ENCODE data around the gene STIP1. TPM values are rescaled to one million over a fixed set of nuclear protein-coding genes. Genes with fewer than 3 reads are reported as not detected.

Gene STIP1
- total RNA-seq, 1 experiment from 2014 or later: 101 TPM

DNA sequence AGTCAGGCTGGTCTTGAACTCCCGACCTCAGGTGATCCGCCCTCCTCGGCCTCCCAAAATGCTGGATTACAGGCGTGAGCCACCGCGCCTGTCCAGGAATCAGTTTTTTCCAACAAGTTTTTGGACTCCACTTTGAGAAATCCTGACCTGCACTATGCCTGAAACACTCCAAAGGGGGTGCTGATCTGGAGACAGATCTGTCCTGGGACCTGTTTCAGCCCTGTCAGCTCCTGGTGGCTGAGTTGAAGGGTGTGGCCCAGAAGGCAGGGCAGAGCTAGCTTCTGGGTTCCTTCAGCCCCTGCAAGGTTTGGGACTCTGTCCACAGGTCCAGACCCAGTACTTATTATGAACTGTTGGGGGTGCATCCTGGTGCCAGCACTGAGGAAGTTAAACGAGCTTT, 45.6 kb downstream of the STIP1 start:
- H3K79me2 ChIP-seq (ENCODE audit: low read length): peaks cover 24% of the 10 kb centered on the region

DNA sequence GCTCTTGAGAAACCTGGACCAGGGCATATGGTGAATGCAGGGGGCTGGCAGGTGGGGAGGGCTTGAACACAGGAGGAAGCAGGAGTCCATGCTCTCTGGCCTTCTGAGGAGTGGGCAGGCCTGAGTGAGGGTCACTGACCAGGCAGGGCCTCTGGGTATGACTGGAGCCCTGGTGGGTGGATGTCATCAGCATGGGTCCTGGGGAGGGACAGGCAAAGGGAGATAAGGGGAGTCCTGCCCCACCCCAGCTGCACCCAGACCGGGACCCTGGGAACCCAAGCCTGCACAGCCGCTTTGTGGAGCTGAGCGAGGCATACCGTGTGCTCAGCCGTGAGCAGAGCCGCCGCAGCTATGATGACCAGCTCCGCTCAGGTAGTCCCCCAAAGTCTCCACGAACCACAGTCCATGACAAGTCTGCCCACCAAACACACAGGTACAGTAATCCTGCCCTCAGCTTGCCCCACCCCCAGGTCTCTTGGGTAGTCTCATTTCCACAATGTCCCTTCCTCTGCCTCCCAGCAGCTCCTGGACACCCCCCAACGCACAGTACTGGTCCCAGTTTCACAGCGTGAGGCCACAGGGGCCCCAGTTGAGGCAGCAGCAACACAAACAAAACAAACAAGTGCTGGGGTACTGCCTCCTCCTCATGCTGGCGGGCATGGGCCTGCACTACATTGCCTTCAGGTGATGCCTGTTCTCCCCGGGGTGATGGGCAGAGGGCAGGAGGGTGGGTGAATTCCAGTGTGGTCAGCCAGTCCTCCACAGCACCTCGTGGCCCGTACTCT, 46.4 kb downstream of the STIP1 start:
- peak overlapping the region; percentile 86 for H3K4me2 ChIP-seq (ENCODE audit: low read depth, low read length, poor library complexity, severe bottlenecking)
- peaks cover 56% of the 10 kb centered on the region for H3K4me1 ChIP-seq (ENCODE audit: low read length)

More for the DNA sequence above, 45.6 kb downstream of the STIP1 start:
- no peaks in the 10 kb centered on the region for H3K9me3 ChIP-seq (ENCODE audit: low read length)
- 0 out of 2 replicates have a peak, but pooled peaks cover 7% of the 10 kb centered on the region for H4K20me1 ChIP-seq (ENCODE audit: insufficient read depth, low read depth, low read length)
- H3K4me1 ChIP-seq (ENCODE audit: low read length): peaks cover 64% of the 10 kb centered on the region
- no peaks in the 10 kb centered on the region for H3K9me2 ChIP-seq (replicated peaks; ENCODE audit: insufficient read depth, low read length)
- peak overlapping the region; percentile 86 for H3K4me2 ChIP-seq (ENCODE audit: low read depth, low read length, poor library complexity, severe bottlenecking)
- no peak overlapping the region for H2AFZ ChIP-seq (ENCODE audit: low read length)
- peak overlapping the region; percentile 81; the same call in 1 of the 2 replicates for H3K4me3 ChIP-seq (ENCODE audit: low read length)
- peak overlapping the region; percentile 74 for H3K9ac ChIP-seq (ENCODE audit: low read length)
- no peaks in the 10 kb centered on the region for H3K27me3 ChIP-seq (ENCODE audit: low read length)
- no peak for DNase-seq
- H3K36me3 ChIP-seq (ENCODE audit: insufficient read depth, low read length): no peaks in the 10 kb centered on the region
- H3K27ac ChIP-seq (ENCODE audit: low read length): peak overlapping the region; percentile 4; the same call in 1 of the 2 replicates

DNA sequence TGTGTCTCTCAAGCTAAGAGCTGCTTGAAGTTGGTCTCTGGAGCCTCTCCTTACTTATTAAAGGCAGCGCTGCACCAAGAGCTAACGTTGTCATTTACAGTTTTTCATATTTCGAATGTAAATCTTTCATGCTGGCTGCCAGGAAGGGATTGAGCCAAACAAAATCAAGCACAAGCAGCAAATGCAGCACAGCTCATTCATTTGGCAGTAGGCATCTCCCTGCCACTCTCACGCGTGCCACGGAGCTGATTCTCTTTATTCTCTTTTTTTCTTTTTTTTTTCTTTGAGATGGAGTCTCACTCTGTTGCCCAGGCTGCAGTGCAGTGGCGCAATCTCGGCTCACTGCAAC, 47.0 kb downstream of the STIP1 start:
- Histone ChIP-seq H3K79me2 (ENCODE audit: low read length) (peaks cover 14% of the 10 kb centered on the region), H3K36me3 (ENCODE audit: insufficient read depth, low read length) (0 out of 2 replicates have a peak, but pooled peaks cover 5% of the 10 kb centered on the region), H3K27ac (ENCODE audit: low read length) (no peak overlapping the region), H3K9me2 (replicated peaks; ENCODE audit: insufficient read depth, low read length) (no peaks in the 10 kb centered on the region), H3K4me3 (ENCODE audit: low read length) (no peak overlapping the region), H4K20me1 (ENCODE audit: insufficient read depth, low read depth, low read length) (0 out of 2 replicates have a peak, but pooled peaks cover 7% of the 10 kb centered on the region), H3K9ac (ENCODE audit: low read length) (peak overlapping the region; percentile 20; the same call in 1 of the 2 replicates), H2AFZ (ENCODE audit: low read length) (no peak overlapping the region), H3K9me3 (ENCODE audit: low read length) (no peaks in the 10 kb centered on the region), H3K27me3 (ENCODE audit: low read length) (no peaks in the 10 kb centered on the region), H3K4me2 (ENCODE audit: low read depth, low read length, poor library complexity, severe bottlenecking) (peak overlapping the region; percentile 15), H3K4me1 (ENCODE audit: low read length) (peaks cover 52% of the 10 kb centered on the region)
- no peak for DNase-seq

More for the DNA sequence above, 46.4 kb downstream of the STIP1 start:
- Histone ChIP-seq H3K9ac (ENCODE audit: low read length) (peak overlapping the region; percentile 74), H3K79me2 (ENCODE audit: low read length) (peaks cover 17% of the 10 kb centered on the region), H3K36me3 (ENCODE audit: insufficient read depth, low read length) (0 out of 2 replicates have a peak, but pooled peaks cover 4% of the 10 kb centered on the region), H3K9me2 (replicated peaks; ENCODE audit: insufficient read depth, low read length) (no peaks in the 10 kb centered on the region), H3K27me3 (ENCODE audit: low read length) (no peaks in the 10 kb centered on the region), H3K27ac (ENCODE audit: low read length) (peak overlapping the region; percentile 4; the same call in 1 of the 2 replicates), H3K4me3 (ENCODE audit: low read length) (no peak overlapping the region; the same call in 1 of the 2 replicates), H3K9me3 (ENCODE audit: low read length) (no peaks in the 10 kb centered on the region), H2AFZ (ENCODE audit: low read length) (no peak overlapping the region), H4K20me1 (ENCODE audit: insufficient read depth, low read depth, low read length) (0 out of 2 replicates have a peak, but pooled peaks cover 7% of the 10 kb centered on the region)
- no peak for DNase-seq

DNA sequence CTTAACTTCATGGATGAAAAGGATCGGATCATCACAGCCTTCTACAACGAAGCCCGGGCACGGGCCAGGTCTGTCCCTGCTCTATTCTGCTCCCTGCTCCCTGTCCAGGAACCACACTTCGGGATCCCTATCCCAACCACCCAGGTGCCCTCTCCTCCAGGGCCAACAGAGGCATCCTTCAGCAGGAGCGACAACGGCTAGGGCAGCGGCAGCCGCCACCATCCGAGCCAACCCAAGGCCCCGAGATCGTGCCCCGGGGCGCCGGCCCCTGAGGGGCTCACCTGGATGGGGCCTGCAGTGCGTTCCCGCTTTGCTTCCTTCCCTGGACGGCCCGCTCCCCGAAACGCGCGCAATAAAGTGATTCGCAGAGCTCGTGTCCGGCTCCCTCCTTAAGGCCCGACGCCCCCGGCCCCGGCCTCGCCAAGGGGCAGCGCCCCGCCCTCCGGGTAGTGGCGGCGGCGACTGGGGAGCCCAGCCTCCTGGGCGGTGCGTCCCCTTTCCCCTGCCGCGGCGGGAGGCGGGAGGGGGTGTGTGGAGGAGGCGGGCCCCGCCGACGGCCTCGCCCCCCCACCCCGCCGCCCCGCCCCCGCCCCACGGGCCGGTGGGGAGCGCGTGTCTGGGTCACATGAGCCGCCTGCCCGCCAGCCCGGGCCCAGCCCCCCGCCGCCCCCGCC, 48.1 kb downstream of the STIP1 start, which contains the start of gene VEGFB:
TSS of gene VEGFB (plus strand) at position 672 of the 674 bp plus-strand sequence. CDS start 250 bp downstream, outside the sequence.
- peak within 1 kb of the TSS; percentile 91 for H3K4me3 ChIP-seq (ENCODE audit: low read length)
- peak within 1 kb of the TSS; percentile 65 for H3K27ac ChIP-seq (ENCODE audit: low read length)
- peaks cover 14% of the 10 kb centered on the region for H3K79me2 ChIP-seq (ENCODE audit: low read length)
- DNase-seq: peak; percentile 88
- H4K20me1 ChIP-seq (ENCODE audit: insufficient read depth, low read depth, low read length): 0 out of 2 replicates have a peak, but pooled peaks cover 7% of the 10 kb centered on the region
- no peaks in the 10 kb centered on the region for H3K9me3 ChIP-seq (ENCODE audit: low read length)
- H3K4me2 ChIP-seq (ENCODE audit: low read depth, low read length, poor library complexity, severe bottlenecking): peak within 1 kb of the TSS; percentile 93
- H3K9ac ChIP-seq (ENCODE audit: low read length): peak within 1 kb of the TSS; percentile 82
- no peaks in the 10 kb centered on the region for H3K27me3 ChIP-seq (ENCODE audit: low read length)
- 0 out of 2 replicates have a peak, but pooled peaks cover 5% of the 10 kb centered on the region for H3K36me3 ChIP-seq (ENCODE audit: insufficient read depth, low read length)
- H3K4me1 ChIP-seq (ENCODE audit: low read length): peaks cover 55% of the 10 kb centered on the region
- H3K9me2 ChIP-seq (replicated peaks; ENCODE audit: insufficient read depth, low read length): no peaks in the 10 kb centered on the region
- no peak within 1 kb of the TSS for H2AFZ ChIP-seq (ENCODE audit: low read length)

DNA sequence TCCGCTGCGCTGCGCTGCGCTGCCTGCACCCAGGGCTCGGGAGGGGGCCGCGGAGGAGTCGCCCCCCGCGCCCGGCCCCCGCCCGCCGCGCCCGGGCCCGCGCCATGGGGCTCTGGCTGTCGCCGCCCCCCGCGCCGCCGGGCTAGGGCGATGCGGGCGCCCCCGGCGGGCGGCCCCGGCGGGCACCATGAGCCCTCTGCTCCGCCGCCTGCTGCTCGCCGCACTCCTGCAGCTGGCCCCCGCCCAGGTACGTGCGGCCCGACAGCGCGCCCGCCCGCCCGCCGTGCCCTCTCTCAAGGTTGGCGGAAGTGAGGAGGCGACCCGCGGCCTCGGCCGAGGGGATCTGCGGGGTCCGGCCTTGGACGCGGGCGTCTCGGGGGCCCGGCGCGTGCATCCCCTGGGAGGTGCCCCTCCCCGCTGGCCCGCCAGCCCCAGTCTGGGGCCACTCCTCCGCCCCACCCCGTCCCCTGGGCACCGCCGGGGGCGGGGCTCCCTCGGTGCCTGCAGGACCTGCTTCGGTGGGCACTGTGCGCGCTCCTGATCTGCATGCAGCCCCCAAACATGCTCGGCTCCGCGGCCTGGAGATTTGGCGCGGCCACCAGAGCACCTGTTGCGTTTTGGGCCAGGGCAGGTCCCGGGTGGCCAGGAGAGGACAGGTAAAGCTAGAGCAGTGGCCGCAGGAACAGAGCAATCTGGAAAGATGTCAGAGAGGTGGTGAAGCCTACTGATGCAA, 48.8 kb downstream of the STIP1 start:
- Histone ChIP-seq H3K4me1 (ENCODE audit: low read length) (peaks cover 54% of the 10 kb centered on the region), H3K4me2 (ENCODE audit: low read depth, low read length, poor library complexity, severe bottlenecking) (peak overlapping the region; percentile 93), H3K9me3 (ENCODE audit: low read length) (no peaks in the 10 kb centered on the region), H3K9ac (ENCODE audit: low read length) (peak overlapping the region; percentile 82), H3K27ac (ENCODE audit: low read length) (peak overlapping the region; percentile 65), H2AFZ (ENCODE audit: low read length) (no peak overlapping the region), H3K79me2 (ENCODE audit: low read length) (peaks cover 14% of the 10 kb centered on the region), H4K20me1 (ENCODE audit: insufficient read depth, low read depth, low read length) (0 out of 2 replicates have a peak, but pooled peaks cover 7% of the 10 kb centered on the region), H3K27me3 (ENCODE audit: low read length) (no peaks in the 10 kb centered on the region), H3K9me2 (replicated peaks; ENCODE audit: insufficient read depth, low read length) (no peaks in the 10 kb centered on the region), H3K4me3 (ENCODE audit: low read length) (peak overlapping the region; percentile 91), H3K36me3 (ENCODE audit: insufficient read depth, low read length) (0 out of 2 replicates have a peak, but pooled peaks cover 5% of the 10 kb centered on the region)
- DNase-seq: peak; percentile 83

DNA sequence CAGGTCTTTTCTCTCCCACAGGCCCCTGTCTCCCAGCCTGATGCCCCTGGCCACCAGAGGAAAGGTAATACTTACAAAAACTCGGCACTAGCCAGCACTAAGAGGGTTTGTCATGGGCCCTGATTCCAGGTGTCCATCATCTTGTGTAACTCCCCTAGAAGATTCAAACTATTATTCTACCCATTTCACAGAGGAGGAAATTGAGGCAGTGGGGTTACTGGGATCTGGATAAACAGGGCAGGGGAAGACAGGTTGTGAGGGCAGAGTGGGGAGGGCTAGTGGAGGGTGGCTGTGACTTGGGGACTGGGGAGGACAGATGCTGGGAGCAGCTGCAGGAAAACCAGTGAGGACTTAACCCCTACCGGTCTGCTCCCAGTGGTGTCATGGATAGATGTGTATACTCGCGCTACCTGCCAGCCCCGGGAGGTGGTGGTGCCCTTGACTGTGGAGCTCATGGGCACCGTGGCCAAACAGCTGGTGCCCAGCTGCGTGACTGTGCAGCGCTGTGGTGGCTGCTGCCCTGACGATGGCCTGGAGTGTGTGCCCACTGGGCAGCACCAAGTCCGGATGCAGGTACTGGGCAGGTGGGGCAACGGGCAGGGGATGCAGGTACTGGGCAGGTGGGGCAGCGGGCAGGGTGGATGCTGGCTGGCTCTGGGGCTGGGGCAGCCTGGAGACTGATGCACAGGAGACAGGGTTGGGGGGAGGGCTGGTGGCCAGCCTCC, 49.6 kb downstream of the STIP1 start:
- no peak for DNase-seq
- 0 out of 2 replicates have a peak, but pooled peaks cover 7% of the 10 kb centered on the region for H4K20me1 ChIP-seq (ENCODE audit: insufficient read depth, low read depth, low read length)
- H3K9ac ChIP-seq (ENCODE audit: low read length): peak overlapping the region; percentile 82
- H3K9me2 ChIP-seq (replicated peaks; ENCODE audit: insufficient read depth, low read length): no peaks in the 10 kb centered on the region
- H3K36me3 ChIP-seq (ENCODE audit: insufficient read depth, low read length): 0 out of 2 replicates have a peak, but pooled peaks cover 5% of the 10 kb centered on the region
- H3K4me1 ChIP-seq (ENCODE audit: low read length): peaks cover 58% of the 10 kb centered on the region
- peak overlapping the region; percentile 65 for H3K27ac ChIP-seq (ENCODE audit: low read length)
- peak overlapping the region; percentile 93 for H3K4me2 ChIP-seq (ENCODE audit: low read depth, low read length, poor library complexity, severe bottlenecking)
- H3K79me2 ChIP-seq (ENCODE audit: low read length): peaks cover 14% of the 10 kb centered on the region
- no peak overlapping the region for H2AFZ ChIP-seq (ENCODE audit: low read length)
- H3K9me3 ChIP-seq (ENCODE audit: low read length): no peaks in the 10 kb centered on the region
- H3K4me3 ChIP-seq (ENCODE audit: low read length): peak overlapping the region; percentile 91
- no peaks in the 10 kb centered on the region for H3K27me3 ChIP-seq (ENCODE audit: low read length)

DNA sequence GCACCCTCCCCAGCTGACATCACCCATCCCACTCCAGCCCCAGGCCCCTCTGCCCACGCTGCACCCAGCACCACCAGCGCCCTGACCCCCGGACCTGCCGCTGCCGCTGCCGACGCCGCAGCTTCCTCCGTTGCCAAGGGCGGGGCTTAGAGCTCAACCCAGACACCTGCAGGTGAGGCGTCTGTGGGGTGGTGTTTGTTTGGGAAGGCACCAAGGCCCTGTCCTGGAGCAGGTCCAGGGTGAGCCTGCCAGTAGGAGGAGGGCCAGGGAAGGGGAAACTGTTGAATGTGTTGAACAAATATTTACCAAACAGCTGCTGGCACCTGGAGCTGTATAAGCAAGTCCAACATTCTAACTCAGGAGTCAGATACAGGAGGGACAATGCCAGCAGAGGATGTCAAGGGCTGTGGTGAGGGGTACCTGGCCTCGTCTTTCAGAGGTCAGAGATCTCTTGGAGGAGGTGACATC, 51.5 kb downstream of the STIP1 start:
- H4K20me1 ChIP-seq (ENCODE audit: insufficient read depth, low read depth, low read length): 0 out of 2 replicates have a peak, but pooled peaks cover 7% of the 10 kb centered on the region
- no peak overlapping the region for H3K4me3 ChIP-seq (ENCODE audit: low read length)
- no peak overlapping the region for H3K27ac ChIP-seq (ENCODE audit: low read length)
- H3K4me1 ChIP-seq (ENCODE audit: low read length): peaks cover 48% of the 10 kb centered on the region
- H3K4me2 ChIP-seq (ENCODE audit: low read depth, low read length, poor library complexity, severe bottlenecking): no peak overlapping the region
- no peak for DNase-seq
- H3K79me2 ChIP-seq (ENCODE audit: low read length): peaks cover 20% of the 10 kb centered on the region
- H3K9ac ChIP-seq (ENCODE audit: low read length): no peak overlapping the region
- no peaks in the 10 kb centered on the region for H3K27me3 ChIP-seq (ENCODE audit: low read length)
- H2AFZ ChIP-seq (ENCODE audit: low read length): no peak overlapping the region
- 0 out of 2 replicates have a peak, but pooled peaks cover 5% of the 10 kb centered on the region for H3K36me3 ChIP-seq (ENCODE audit: insufficient read depth, low read length)
- H3K9me3 ChIP-seq (ENCODE audit: low read length): no peaks in the 10 kb centered on the region
- H3K9me2 ChIP-seq (replicated peaks; ENCODE audit: insufficient read depth, low read length): no peaks in the 10 kb centered on the region
